PC-3 (cell line): ENCODE data around the gene PHAF1.

Experiments
- EZH2 ChIP-seq: fragments of 300-600 bp; sonication (generic); IDR thresholded peaks from one replicate; pipeline ENCODE4 v1.6.1; 2017; ENCODE audit warnings: antibody characterized with exemption, mild to moderate bottlenecking, low read length; ENCODE audit not compliant: unreplicated experiment
- TF ChIP-seq, protein P1 (sequence below): fragments of 300-600 bp; sonication (generic); conservative IDR thresholded peaks from 2 replicates; pipeline ENCODE4 v1.5.1; 2017; ENCODE audit warnings: antibody characterized with exemption, low read depth, mild to moderate bottlenecking, low read length

DNA sequence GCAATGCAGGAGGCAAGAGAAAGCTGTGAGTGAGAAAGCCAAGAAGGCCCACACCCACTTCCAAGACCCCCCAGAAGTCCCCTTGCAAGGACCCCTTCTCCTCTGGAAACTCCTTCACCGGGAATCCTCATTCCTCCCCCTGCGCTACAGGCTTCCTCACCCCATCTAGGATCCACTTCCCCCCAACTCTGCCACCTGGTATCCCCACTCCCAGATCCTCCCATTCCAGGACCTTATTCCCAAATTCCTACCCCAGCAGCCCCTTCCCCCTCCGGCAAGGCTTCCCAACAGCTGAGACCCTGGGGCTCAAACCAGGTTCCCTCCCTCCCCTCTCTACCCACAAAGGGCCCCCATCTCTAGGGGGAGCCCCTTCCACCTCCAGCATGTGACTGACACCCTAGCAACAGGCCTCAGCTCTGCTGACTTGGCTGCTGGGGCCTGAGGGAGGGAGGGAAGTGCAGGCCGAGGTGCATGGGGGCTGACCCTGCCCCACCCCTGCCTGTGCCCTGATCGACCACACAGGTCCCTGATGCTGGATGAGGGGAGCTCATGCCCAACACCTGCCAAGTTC lies 56.9 kb downstream of the PHAF1 start:
- no peak for TF ChIP-seq EZH2
- TF ChIP-seq, protein P1, sequence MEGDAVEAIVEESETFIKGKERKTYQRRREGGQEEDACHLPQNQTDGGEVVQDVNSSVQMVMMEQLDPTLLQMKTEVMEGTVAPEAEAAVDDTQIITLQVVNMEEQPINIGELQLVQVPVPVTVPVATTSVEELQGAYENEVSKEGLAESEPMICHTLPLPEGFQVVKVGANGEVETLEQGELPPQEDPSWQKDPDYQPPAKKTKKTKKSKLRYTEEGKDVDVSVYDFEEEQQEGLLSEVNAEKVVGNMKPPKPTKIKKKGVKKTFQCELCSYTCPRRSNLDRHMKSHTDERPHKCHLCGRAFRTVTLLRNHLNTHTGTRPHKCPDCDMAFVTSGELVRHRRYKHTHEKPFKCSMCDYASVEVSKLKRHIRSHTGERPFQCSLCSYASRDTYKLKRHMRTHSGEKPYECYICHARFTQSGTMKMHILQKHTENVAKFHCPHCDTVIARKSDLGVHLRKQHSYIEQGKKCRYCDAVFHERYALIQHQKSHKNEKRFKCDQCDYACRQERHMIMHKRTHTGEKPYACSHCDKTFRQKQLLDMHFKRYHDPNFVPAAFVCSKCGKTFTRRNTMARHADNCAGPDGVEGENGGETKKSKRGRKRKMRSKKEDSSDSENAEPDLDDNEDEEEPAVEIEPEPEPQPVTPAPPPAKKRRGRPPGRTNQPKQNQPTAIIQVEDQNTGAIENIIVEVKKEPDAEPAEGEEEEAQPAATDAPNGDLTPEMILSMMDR: no peak
